GM21447 (cell line): ENCODE measurements around the gene TRUB1.

Experiments used
- ATAC-seq: cut with Tn5 transposase; IDR thresholded peaks from one replicate; pipeline ENCODE4 v1.9.1; 2021; ENCODE audit not compliant: unreplicated experiment

Gene TRUB1

GRCh38 chr10:115026056-115026745 lies 88.2 kb downstream of the TRUB1 start:
- ATAC-seq: no peak

- no peak for ATAC-seq
These were observed 88.7 kb downstream of the TRUB1 start for GRCh38 chr10:115026746-115027140.
